Muscle of leg (tissue), 11 donors: ENCODE data around the gene AKNAD1. TPM values are rescaled to one million over a fixed set of nuclear protein-coding genes. Genes with fewer than 3 reads are reported as not detected.

Experiments
- DNase-seq: peaks from one replicate; pipeline ENCODE4 v3.0.0; 2013
- H3K27ac ChIP-seq: one replicate; pipeline ENCODE4 v1.5.1; 2013; ENCODE audit warnings: mild to moderate bottlenecking, low read length, control low read depth
- H3K27me3 ChIP-seq: one replicate; pipeline ENCODE4 v1.6.1; 2013; ENCODE audit warnings: low read length; ENCODE audit not compliant: control insufficient read depth, insufficient read depth
- H3K36me3 ChIP-seq: one replicate; pipeline ENCODE4 v1.6.1; 2013; ENCODE audit warnings: low read length; ENCODE audit not compliant: control insufficient read depth, insufficient read depth
- H3K4me1 ChIP-seq: one replicate; pipeline ENCODE4 v1.6.1; 2013; ENCODE audit warnings: low read length; ENCODE audit not compliant: control insufficient read depth, insufficient read depth
- H3K4me3 ChIP-seq: one replicate; pipeline ENCODE4 v1.5.1; 2013; ENCODE audit warnings: low read length, control low read depth
- H3K9me3 ChIP-seq: replicated peaks from 2 replicates; pipeline ENCODE4 v1.6.1; 2013; ENCODE audit warnings: low read depth, low read length; ENCODE audit not compliant: control insufficient read depth
- WGBS: methylation state at CpG from one replicate; pipeline ENCODE4 v1.1.5; 2013; ENCODE audit warnings: missing lambda C conversion rate; ENCODE audit not compliant: insufficient coverage; 5-methylcytosine and 5-hydroxymethylcytosine counted together
- polyA plus RNA-seq, 8 donors: library from polyadenylated mRNA; unstranded; fragments of 120-200 nt; gene quantifications; one replicate each; pipeline versions ENCODE4 v1.2.1 to v1.2.3, GENCODE V29; 2013; ENCODE audit warnings: inconsistent platforms in 1 of 8, low replicate concordance in 1 of 8; ENCODE audit not compliant: insufficient read length in 8 of 8, insufficient read depth in 1 of 8
- total RNA-seq: library from RNA; stranded (reverse); fragments of 120-200 nt; gene quantifications from one replicate; pipeline ENCODE4 v1.2.4, GENCODE V29; 2013

AKNAD1 gene
- total and polyA plus RNA-seq, 9 donors, result 1.0 to 2.5 (median 2.0) TPM

- WGBS, result 0% methylated on average over 4 of the region's 12 CpGs
Observed at GRCh38 chr1:108816049-108816893, 40.6 kb downstream of the AKNAD1 start.

GRCh38 chr1:108815566-108815965 is 41.3 kb downstream of the AKNAD1 start:
- H3K27ac ChIP-seq, result peak overlapping the region; percentile 98
- peak; percentile 55 for DNase-seq

More at GRCh38 chr1:108816049-108816893, 40.6 kb downstream of the AKNAD1 start:
- peak overlapping the region; percentile 16 for H3K4me3 ChIP-seq
- peaks cover 27% of the 10 kb centered on the region for H3K4me1 ChIP-seq
- H3K36me3 ChIP-seq, result no peaks in the 10 kb centered on the region
- H3K27ac ChIP-seq, result peak overlapping the region; percentile 98
- DNase-seq, result peak; percentile 99
- no peaks in the 10 kb centered on the region for H3K27me3 ChIP-seq
- no peaks in the 10 kb centered on the region for H3K9me3 ChIP-seq

GRCh38 chr1:108814343-108815125 is 42.4 kb downstream of the AKNAD1 start:
- no peaks in the 10 kb centered on the region for H3K9me3 ChIP-seq
- peaks cover 4% of the 10 kb centered on the region for H3K36me3 ChIP-seq
- H3K4me3 ChIP-seq, result no peak overlapping the region
- 88% methylated on average over 1 of the region's 4 CpGs for WGBS
- H3K27ac ChIP-seq, result peak overlapping the region; percentile 54
- H3K27me3 ChIP-seq, result no peaks in the 10 kb centered on the region
- H3K4me1 ChIP-seq, result peaks cover 27% of the 10 kb centered on the region
- DNase-seq, result peak; percentile 83

More at GRCh38 chr1:108815566-108815965, 41.3 kb downstream of the AKNAD1 start:
- Histone ChIP-seq H3K4me3 (no peak overlapping the region), H3K4me1 (peaks cover 27% of the 10 kb centered on the region), H3K36me3 (no peaks in the 10 kb centered on the region), H3K9me3 (no peaks in the 10 kb centered on the region), H3K27me3 (no peaks in the 10 kb centered on the region)

GRCh38 chr1:108813326-108813725 is 43.6 kb downstream of the AKNAD1 start:
- Histone ChIP-seq H3K36me3 (peaks cover 4% of the 10 kb centered on the region), H3K4me1 (peaks cover 25% of the 10 kb centered on the region), H3K27ac (no peak overlapping the region), H3K4me3 (no peak overlapping the region), H3K27me3 (no peaks in the 10 kb centered on the region), H3K9me3 (no peaks in the 10 kb centered on the region)
- 86% methylated on average over 1 of the region's 2 CpGs for WGBS
- DNase-seq, result no peak

- Histone ChIP-seq H3K27ac (no peak overlapping the region), H3K9me3 (no peaks in the 10 kb centered on the region), H3K4me1 (peaks cover 14% of the 10 kb centered on the region), H3K4me3 (no peak overlapping the region), H3K36me3 (peaks cover 6% of the 10 kb centered on the region), H3K27me3 (no peaks in the 10 kb centered on the region)
- no peak for DNase-seq
- WGBS, result no CpG with 5 or more reads among the region's 3 CpGs
Observed at GRCh38 chr1:108811611-108812010, 45.3 kb downstream of the AKNAD1 start.

GRCh38 chr1:108808438-108808837 is 48.5 kb downstream of the AKNAD1 start:
- Histone ChIP-seq H3K27ac (no peak overlapping the region), H3K4me3 (no peak overlapping the region), H3K4me1 (no peaks in the 10 kb centered on the region), H3K36me3 (peaks cover 17% of the 10 kb centered on the region), H3K27me3 (no peaks in the 10 kb centered on the region), H3K9me3 (no peaks in the 10 kb centered on the region)
- DNase-seq, result no peak
- WGBS, result no CpG with 5 or more reads among the region's 4 CpGs

- DNase-seq, result no peak
- H3K27ac ChIP-seq, result no peak overlapping the region
- WGBS, result 92% methylated on average over 11 of the region's 11 CpGs
- H3K27me3 ChIP-seq, result no peaks in the 10 kb centered on the region
- H3K9me3 ChIP-seq, result no peaks in the 10 kb centered on the region
- H3K4me1 ChIP-seq, result no peaks in the 10 kb centered on the region
- H3K4me3 ChIP-seq, result no peak overlapping the region
- H3K36me3 ChIP-seq, result peaks cover 22% of the 10 kb centered on the region
Observed at GRCh38 chr1:108803548-108803947, 53.3 kb downstream of the AKNAD1 start.

- H3K4me3 ChIP-seq, result no peak overlapping the region
- no peak overlapping the region for H3K27ac ChIP-seq
- no peaks in the 10 kb centered on the region for H3K4me1 ChIP-seq
- peaks cover 26% of the 10 kb centered on the region for H3K36me3 ChIP-seq
- no peaks in the 10 kb centered on the region for H3K9me3 ChIP-seq
- DNase-seq, result no peak
- no peaks in the 10 kb centered on the region for H3K27me3 ChIP-seq
Observed at GRCh38 chr1:108801101-108801500, 55.8 kb downstream of the AKNAD1 start.

- no peak overlapping the region for H3K4me3 ChIP-seq
- WGBS, result no CpG with 5 or more reads among the region's 1 CpG
Observed at GRCh38 chr1:108799001-108799400, 57.9 kb downstream of the AKNAD1 start.

GRCh38 chr1:108792420-108792819 is 64.5 kb downstream of the AKNAD1 start:
- DNase-seq, result no peak
- peaks cover 11% of the 10 kb centered on the region for H3K9me3 ChIP-seq
- no peak overlapping the region for H3K27ac ChIP-seq
- no peak overlapping the region for H3K4me3 ChIP-seq
- H3K4me1 ChIP-seq, result no peaks in the 10 kb centered on the region
- H3K36me3 ChIP-seq, result peaks cover 12% of the 10 kb centered on the region
- no peaks in the 10 kb centered on the region for H3K27me3 ChIP-seq
- WGBS, result 100% methylated on average over 1 of the region's 2 CpGs

More at GRCh38 chr1:108799001-108799400, 57.9 kb downstream of the AKNAD1 start:
- DNase-seq, result no peak
- no peaks in the 10 kb centered on the region for H3K27me3 ChIP-seq
- H3K36me3 ChIP-seq, result peaks cover 22% of the 10 kb centered on the region
- H3K27ac ChIP-seq, result no peak overlapping the region
- no peaks in the 10 kb centered on the region for H3K4me1 ChIP-seq
- H3K9me3 ChIP-seq, result no peaks in the 10 kb centered on the region
